PFSK-1 (cell line): ENCODE measurements around the gene NRL.

Experiments
- FOXP2 ChIP-seq: optimal IDR thresholded peaks from 2 replicates; pipeline ENCODE3; 2011; ENCODE audit warnings: borderline replicate concordance, control low read depth, inconsistent platforms; ENCODE audit not compliant: insufficient read depth; ENCODE audit errors: extremely low read length, extremely low read depth
- POLR2AphosphoS5 ChIP-seq: IDR thresholded peaks from 2 replicates; pipeline ENCODE4 v1.6.1; 2012; ENCODE audit warnings: low read depth, mild to moderate bottlenecking, control low read depth, low read length, moderate library complexity
- REST ChIP-seq, 2 experiments: IDR thresholded peaks; 2 replicates each; pipeline versions ENCODE4 v1.6.1 to v1.8.0; 2011 to 2012; ENCODE audit warnings: low read depth in 2 of 2, low read length in 2 of 2, control low read depth in 1 of 2, inconsistent platforms in 1 of 2, mild to moderate bottlenecking in 1 of 2, moderate library complexity in 1 of 2; ENCODE audit not compliant: insufficient read depth in 1 of 2
- SIN3A ChIP-seq: IDR thresholded peaks from 2 replicates; pipeline ENCODE4 v1.6.1; 2012; ENCODE audit warnings: mild to moderate bottlenecking, low read length, moderate library complexity, borderline replicate concordance; ENCODE audit not compliant: insufficient read depth
- TAF1 ChIP-seq: IDR thresholded peaks from 2 replicates; pipeline ENCODE4 v1.6.1; 2012; ENCODE audit warnings: low read length, control low read depth, borderline replicate concordance; ENCODE audit not compliant: insufficient read depth

Gene NRL

GRCh38 chr14:24058260-24058950 is 56.3 kb downstream of the NRL start:
- no peak for TF ChIP-seq FOXP2
- no peak for TF ChIP-seq SIN3A
- no peak for TF ChIP-seq POLR2AphosphoS5
- TF ChIP-seq TAF1: no peak
- no peak for TF ChIP-seq REST (IDR thresholded peaks at IDR 0.05; ENCODE audit: insufficient read depth in 1 of 2, low read depth in 2 of 2, low read length in 2 of 2)

DNA sequence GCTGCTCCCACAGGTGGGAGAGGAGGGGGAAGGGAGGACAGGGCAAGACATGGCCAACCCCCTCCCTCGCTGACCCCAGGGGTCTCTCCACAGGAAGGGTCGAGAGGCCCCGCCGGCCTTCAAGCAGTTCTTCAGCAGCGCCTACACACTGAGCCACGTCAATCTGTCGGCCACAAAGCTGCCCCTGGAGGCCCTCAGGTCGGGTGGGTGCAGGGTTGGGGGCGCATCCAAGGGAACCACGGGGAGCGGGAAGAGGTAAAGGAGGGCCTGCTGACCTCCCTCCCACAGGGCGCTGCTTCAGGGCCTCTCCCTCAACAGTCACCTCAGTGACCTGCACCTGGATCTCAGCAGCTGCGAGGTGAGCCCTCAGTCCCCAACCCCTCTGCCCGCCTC is 56.9 kb downstream of the NRL start:
- TF ChIP-seq TAF1 (no peak), FOXP2 (no peak), POLR2AphosphoS5 (no peak), SIN3A (no peak), REST (IDR thresholded peaks at IDR 0.05; ENCODE audit: insufficient read depth in 1 of 2, low read depth in 2 of 2, low read length in 2 of 2) (no peak)

- TF ChIP-seq POLR2AphosphoS5 (no peak), TAF1 (no peak), FOXP2 (no peak), REST (IDR thresholded peaks at IDR 0.05; ENCODE audit: insufficient read depth in 1 of 2, low read depth in 2 of 2, low read length in 2 of 2) (no peak), SIN3A (no peak)
Observed at GRCh38 chr14:24057271-24057670, 57.5 kb downstream of the NRL start.

GRCh38 chr14:24056800-24057184 is 58.0 kb downstream of the NRL start:
- no peak for TF ChIP-seq FOXP2
- TF ChIP-seq TAF1: no peak
- no peak for TF ChIP-seq REST (IDR thresholded peaks at IDR 0.05; ENCODE audit: insufficient read depth in 1 of 2, low read depth in 2 of 2, low read length in 2 of 2)
- TF ChIP-seq SIN3A: no peak
- no peak for TF ChIP-seq POLR2AphosphoS5
